HepG2 (cell line): ENCODE results near the gene SNX7. TPM values are rescaled to one million over a fixed set of nuclear protein-coding genes. Genes with fewer than 3 reads are reported as not detected.
A peak's percentile ranks its signal among the peaks of the same experiment; 100 is the strongest.

Source experiments
- AHR ChIP-seq: IDR thresholded peaks from 2 replicates; pipeline ENCODE4 v1.6.1; 2018; ENCODE audit warnings: missing genetic modification reagents, missing compliant biosample characterization
- ARHGAP35 ChIP-seq: sonication (generic); formaldehyde crosslinking; IDR thresholded peaks from 2 replicates; pipeline ENCODE4 v1.9.0; 2022; ENCODE audit warnings: mild to moderate bottlenecking, inconsistent platforms, moderate library complexity, missing genetic modification reagents, borderline replicate concordance
- BATF2 ChIP-seq: sonication (generic); formaldehyde crosslinking; IDR thresholded peaks from 2 replicates; pipeline ENCODE4 v1.8.0; 2022; ENCODE audit warnings: mild to moderate bottlenecking, missing genetic modification reagents, moderate library complexity
- CAMTA2 ChIP-seq: sonication (generic); formaldehyde crosslinking; IDR thresholded peaks from 2 replicates; pipeline ENCODE4 v1.4.0; 2020; ENCODE audit warnings: mild to moderate bottlenecking, missing genetic modification reagents, borderline replicate concordance
- FOSL2 ChIP-seq: sonication (generic); formaldehyde crosslinking; IDR thresholded peaks from 2 replicates; pipeline ENCODE4 v1.4.0; 2020; ENCODE audit warnings: missing genetic modification reagents
- GMEB1 ChIP-seq: sonication (generic); formaldehyde crosslinking; IDR thresholded peaks from 2 replicates; pipeline ENCODE4 v1.5.1; 2020; ENCODE audit warnings: missing genetic modification reagents, mild to moderate bottlenecking, borderline replicate concordance
- JDP2 ChIP-seq: sonication (generic); formaldehyde crosslinking; IDR thresholded peaks from 2 replicates; pipeline ENCODE4 v1.8.1; 2022; ENCODE audit warnings: missing genetic modification reagents, borderline replicate concordance
- PHF8 ChIP-seq: sonication (generic); formaldehyde crosslinking; IDR thresholded peaks from 2 replicates; pipeline ENCODE4 v1.5.0; 2020; ENCODE audit warnings: missing genetic modification reagents
- SP1 ChIP-seq, 2 experiments: fragments of 450-650 bp in 1 of 2; sonication (generic) in 1 of 2; formaldehyde crosslinking in 1 of 2; IDR thresholded peaks; 2 replicates each; pipeline versions ENCODE4 v1.4.0 to v1.6.1; 2016 to 2020; ENCODE audit warnings: missing genetic modification reagents in 1 of 2
- STAT5B ChIP-seq: sonication (generic); formaldehyde crosslinking; IDR thresholded peaks from 2 replicates; pipeline ENCODE4 v1.4.0; 2020; ENCODE audit warnings: missing genetic modification reagents
- YEATS2 ChIP-seq: sonication (generic); formaldehyde crosslinking; IDR thresholded peaks from 2 replicates; pipeline ENCODE4 v1.4.0; 2020; ENCODE audit warnings: missing genetic modification reagents, borderline replicate concordance
- ZNF18 ChIP-seq: sonication (generic); formaldehyde crosslinking; IDR thresholded peaks from 2 replicates; pipeline ENCODE4 v1.8.0; 2022; ENCODE audit warnings: mild to moderate bottlenecking, missing genetic modification reagents; ENCODE audit not compliant: insufficient replicate concordance
- ZNF282 ChIP-seq: fragments of 450-650 bp; IDR thresholded peaks from 2 replicates; pipeline ENCODE4 v1.6.1; 2018; ENCODE audit not compliant: partially characterized antibody
- ZNF512B ChIP-seq: sonication (generic); formaldehyde crosslinking; IDR thresholded peaks from 2 replicates; pipeline ENCODE4 v1.5.1; 2020; ENCODE audit warnings: missing genetic modification reagents, mild to moderate bottlenecking, borderline replicate concordance
- ZNF557 ChIP-seq: sonication (generic); formaldehyde crosslinking; IDR thresholded peaks from 2 replicates; pipeline ENCODE4 v1.4.0; 2020; ENCODE audit warnings: missing genetic modification reagents
- ZNF577 ChIP-seq: sonication (generic); formaldehyde crosslinking; IDR thresholded peaks from 2 replicates; pipeline ENCODE4 v1.4.0; 2020; ENCODE audit warnings: mild to moderate bottlenecking, low read depth, missing genetic modification reagents, borderline replicate concordance
- ZNF672 ChIP-seq: sonication (generic); formaldehyde crosslinking; IDR thresholded peaks from 2 replicates; pipeline ENCODE4 v1.8.1; 2022; ENCODE audit warnings: missing genetic modification reagents
- ZNF747 ChIP-seq: sonication (generic); formaldehyde crosslinking; IDR thresholded peaks from 2 replicates; pipeline ENCODE4 v1.8.1; 2023; ENCODE audit warnings: missing genetic modification reagents, mild to moderate bottlenecking, borderline replicate concordance
- ZNF766 ChIP-seq: sonication (generic); formaldehyde crosslinking; IDR thresholded peaks from 2 replicates; pipeline ENCODE4 v1.5.0; 2020; ENCODE audit warnings: missing genetic modification reagents, borderline replicate concordance
- polyA plus RNA-seq, 8 experiments: library from polyadenylated mRNA; depleted of rRNA in 3 of 8; stranded (reverse) in 7 of 8; unstranded in 1 of 8; fragments of >200 nt; fragmentation: Illumina TruSeq in 4 of 8; extraction: Trizol in 4 of 8; gene quantifications; 2 replicates each; pipeline versions ENCODE4 v1.2.1 to v1.2.3, GENCODE V29; 2011 to 2016; ENCODE audit warnings: low read depth in 4 of 8, missing spikeins in 1 of 8, mixed read lengths in 1 of 8; ENCODE audit not compliant: insufficient read depth in 1 of 8
- total RNA-seq, 5 experiments: library from RNA; depleted of rRNA; stranded (reverse); fragments of >200 nt; fragmentation: Illumina TruSeq; extraction: Trizol; gene quantifications; 2 replicates each; pipeline ENCODE4 v1.2.3, GENCODE V29; 2016; ENCODE audit warnings: low read depth in 1 of 5

SNX7 gene
- total and polyA plus RNA-seq, 2 of the 13 experiments (the other 11 are each of a cell fraction or from before 2014, with no cell fraction given) = 14.3 to 33.5 TPM

DNA sequence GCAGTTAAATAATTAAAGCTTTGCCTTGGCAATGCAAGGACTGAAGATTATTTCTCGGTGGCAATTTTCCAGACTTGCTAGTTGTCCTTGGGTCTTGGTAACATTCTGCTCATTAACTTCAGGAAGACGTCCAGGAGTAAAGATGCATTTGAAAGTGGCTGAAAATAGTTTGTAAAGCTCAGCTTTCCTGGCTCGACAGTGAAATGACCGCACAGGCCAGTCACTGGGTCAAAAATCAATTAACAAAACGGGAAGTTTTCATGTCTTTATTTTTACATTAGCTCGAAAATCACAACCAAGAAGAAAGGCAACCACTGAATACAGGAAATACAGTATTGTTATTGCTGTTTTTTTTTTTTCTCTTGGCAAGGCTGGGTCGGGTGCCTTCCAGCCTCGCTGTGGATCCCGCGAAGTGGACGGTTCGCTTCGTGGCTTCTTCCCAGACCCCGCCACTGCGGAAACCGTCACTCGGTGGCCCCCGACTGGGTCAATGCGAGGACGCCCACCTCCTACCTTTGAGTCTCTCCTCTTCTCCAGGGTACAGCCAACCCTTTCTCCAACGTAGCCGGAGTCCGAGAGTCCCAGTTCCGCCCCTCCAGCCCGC is 479 bp upstream of the SNX7 start (continued):
- TF ChIP-seq ZNF766 (CRISPR knock-in tag) (no peak), ZNF577 (CRISPR knock-in tag) (no peak), ZNF747 (0 out of 2 replicates have a peak, but pooled peaks have one; percentile 46), FOSL2 (CRISPR knock-in tag) (0 out of 2 replicates have a peak, but pooled peaks have one; percentile 3), BATF2 (CRISPR knock-in tag) (no peak), ZNF672 (CRISPR knock-in tag) (no peak), ZNF557 (CRISPR knock-in tag) (no peak), SP1 (IDR thresholded peaks at IDR 0.05) (no peak), SP1 (CRISPR knock-in tag; IDR thresholded peaks at IDR 0.05) (no peak), STAT5B (CRISPR knock-in tag) (no peak), PHF8 (CRISPR knock-in tag) (peak; percentile 66), GMEB1 (CRISPR knock-in tag) (no peak), ZNF18 (CRISPR knock-in tag) (peak; percentile 54), JDP2 (no peak), YEATS2 (CRISPR knock-in tag) (0 out of 2 replicates have a peak, but pooled peaks have one; percentile 43), ARHGAP35 (no peak), AHR (CRISPR knock-in tag) (no peak), ZNF282 (no peak), CAMTA2 (CRISPR knock-in tag) (no peak), ZNF512B (no peak)
